NCI-H446 treated with DMSO at 0.1 percent for 48 hours (cell line): ENCODE results near the gene PEX1.
"Not testable (repeated sequence)": the region's sequence is repeated elsewhere in the genome, so short reads cannot be mapped to it uniquely, and the experiment has no call there.

Source experiments
- DNase-seq: peaks from one replicate; lab custom pipeline; 2025; lab: John Stamatoyannopoulos, UW

The PEX1 gene

GRCh38 chr7:92460510-92460909 is 67.8 kb downstream of the PEX1 start:
- DNase-seq = no peak

GRCh38 chr7:92460109-92460508 is 68.2 kb downstream of the PEX1 start:
- DNase-seq = no peak

DNA sequence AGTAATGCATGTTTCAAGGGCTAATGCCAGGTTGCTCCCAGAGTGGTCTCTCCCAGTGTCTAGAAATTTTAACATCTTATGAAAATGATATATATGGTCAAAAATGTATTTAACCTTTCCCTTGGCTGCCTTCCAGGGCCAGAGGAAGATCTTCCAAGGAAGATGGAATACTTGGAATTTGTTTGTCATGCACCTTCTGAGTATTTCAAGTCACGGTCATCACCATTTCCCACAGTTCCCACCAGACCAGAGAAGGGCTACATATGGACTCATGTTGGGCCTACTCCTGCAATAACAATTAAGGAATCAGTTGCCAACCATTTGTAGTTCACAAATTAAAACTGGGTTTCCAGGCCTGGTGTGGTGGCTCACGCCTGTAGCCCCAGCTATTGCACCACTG is 72.1 kb downstream of the PEX1 start:
- no peak for DNase-seq

DNA sequence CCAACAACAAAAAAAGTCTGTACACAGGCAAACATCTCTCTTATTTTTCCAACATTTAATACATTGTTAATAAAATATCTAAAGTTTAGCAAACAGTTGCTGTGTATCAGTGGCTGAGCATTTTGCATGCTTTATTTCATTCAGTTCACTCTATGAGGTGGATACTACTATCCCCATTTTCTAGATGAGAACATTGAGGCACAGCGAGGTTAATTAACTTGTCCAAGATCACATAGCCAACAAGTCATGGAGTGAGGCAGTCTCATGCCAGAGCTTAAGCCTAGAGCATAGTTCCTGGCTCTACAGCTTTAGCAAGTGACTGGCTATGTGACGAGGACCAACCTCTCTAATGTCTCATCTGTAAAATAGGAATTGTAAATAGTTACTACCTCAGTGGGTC is 76.7 kb downstream of the PEX1 start:
- no peak for DNase-seq

DNA sequence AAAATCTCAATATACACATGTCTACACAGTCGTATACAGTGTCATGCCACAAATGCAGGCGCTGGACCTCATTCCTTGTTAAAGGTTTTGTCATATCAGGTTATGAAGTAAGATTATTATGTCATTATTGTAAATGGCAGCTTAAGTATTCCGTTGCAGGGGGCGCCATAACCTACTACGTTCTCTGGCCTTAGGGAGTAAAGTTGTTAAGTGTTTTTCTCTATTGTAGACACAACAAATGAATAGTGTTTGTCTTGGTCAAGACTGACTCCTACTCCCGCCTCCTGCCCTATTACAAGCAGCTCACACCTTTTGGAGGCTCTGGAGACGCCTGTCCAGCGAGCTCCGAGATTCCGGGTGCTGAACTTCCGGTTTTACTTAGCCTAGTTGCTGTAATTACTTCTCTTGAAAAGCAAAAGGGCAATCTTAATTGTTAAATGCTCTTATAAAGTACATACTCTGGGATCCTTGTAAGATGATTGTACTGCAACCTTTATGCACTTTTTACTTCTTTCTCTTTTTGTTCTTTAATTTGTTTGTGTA is 80.0 kb downstream of the PEX1 start:
- DNase-seq = peak; percentile 27

DNA sequence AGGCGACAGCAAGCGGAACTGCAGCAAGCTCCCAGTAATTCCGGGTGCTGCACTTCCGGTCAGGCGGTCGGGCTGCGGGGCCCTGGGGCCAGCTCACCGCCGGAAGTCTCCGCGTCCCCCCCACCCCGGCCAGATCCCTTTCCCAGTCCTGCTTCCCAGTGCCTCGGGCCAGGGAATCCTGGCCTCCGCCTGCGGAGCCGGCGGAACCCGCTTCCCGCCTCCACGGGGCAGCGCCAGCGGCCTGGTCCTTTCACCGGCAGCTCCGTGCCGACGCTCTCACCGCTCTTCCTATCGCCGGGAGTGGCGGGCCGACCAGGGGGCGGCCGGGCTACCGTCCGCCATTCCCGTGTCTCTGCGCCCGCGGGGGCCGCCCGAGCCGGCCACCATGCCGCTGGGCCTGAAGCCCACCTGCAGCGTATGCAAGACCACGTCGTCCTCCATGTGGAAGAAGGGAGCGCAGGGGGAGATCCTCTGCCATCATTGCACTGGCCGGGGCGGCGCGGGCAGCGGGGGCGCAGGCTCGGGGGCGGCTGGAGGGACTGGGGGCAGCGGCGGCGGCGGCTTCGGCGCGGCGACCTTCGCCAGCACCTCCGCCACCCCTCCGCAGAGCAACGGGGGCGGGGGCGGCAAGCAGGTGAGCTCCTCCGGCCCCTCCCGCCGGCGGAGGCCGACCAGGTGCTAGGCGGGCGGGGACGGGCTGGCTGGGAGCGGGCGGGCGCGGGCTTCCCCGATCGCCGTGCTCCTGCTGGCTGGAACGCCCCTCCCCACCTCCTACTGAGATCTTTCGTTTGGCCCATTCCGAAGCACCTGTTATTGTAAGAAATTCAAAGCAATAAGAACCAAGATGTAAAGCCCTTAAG is 80.7 kb downstream of the PEX1 start, which contains the start of gene GATAD1:
TSS of gene GATAD1 (plus strand) at position 138 of the 860 bp plus-strand sequence. CDS start at position 386, 248 bp downstream.
- peak; percentile 84 for DNase-seq

- no peak for DNase-seq
Observed at GRCh38 chr7:92446869-92447344, 81.4 kb downstream of the PEX1 start.

GRCh38 chr7:92442720-92443119 is 85.6 kb downstream of the PEX1 start:
- not testable (repeated sequence) for DNase-seq

- DNase-seq = no peak
Observed at GRCh38 chr7:92437956-92438491, 90.3 kb downstream of the PEX1 start.
